GM12875 (cell line): Measurements from ENCODE around the gene SLC40A1.

Experiments
- H3K4me3 ChIP-seq: one replicate; pipeline ENCODE4 v1.5.1; 2011; ENCODE audit warnings: low read depth, low read length, control low read depth
- CTCF ChIP-seq: IDR thresholded peaks from 2 replicates; pipeline ENCODE4 v1.5.1; 2011; ENCODE audit warnings: low read depth, mild to moderate bottlenecking, control low read depth, inconsistent platforms, low read length, moderate library complexity, borderline replicate concordance; ENCODE audit not compliant: insufficient read depth

The SLC40A1 gene

GRCh38 chr2:189580241-189580651 is 340 bp downstream of the SLC40A1 start:
- no peak for TF ChIP-seq CTCF
- peak overlapping the region; percentile 33 for H3K4me3 ChIP-seq

- no peak for TF ChIP-seq CTCF
- no peak overlapping the region for H3K4me3 ChIP-seq
Measured at GRCh38 chr2:189579585-189580186, 900 bp downstream of the SLC40A1 start.

DNA sequence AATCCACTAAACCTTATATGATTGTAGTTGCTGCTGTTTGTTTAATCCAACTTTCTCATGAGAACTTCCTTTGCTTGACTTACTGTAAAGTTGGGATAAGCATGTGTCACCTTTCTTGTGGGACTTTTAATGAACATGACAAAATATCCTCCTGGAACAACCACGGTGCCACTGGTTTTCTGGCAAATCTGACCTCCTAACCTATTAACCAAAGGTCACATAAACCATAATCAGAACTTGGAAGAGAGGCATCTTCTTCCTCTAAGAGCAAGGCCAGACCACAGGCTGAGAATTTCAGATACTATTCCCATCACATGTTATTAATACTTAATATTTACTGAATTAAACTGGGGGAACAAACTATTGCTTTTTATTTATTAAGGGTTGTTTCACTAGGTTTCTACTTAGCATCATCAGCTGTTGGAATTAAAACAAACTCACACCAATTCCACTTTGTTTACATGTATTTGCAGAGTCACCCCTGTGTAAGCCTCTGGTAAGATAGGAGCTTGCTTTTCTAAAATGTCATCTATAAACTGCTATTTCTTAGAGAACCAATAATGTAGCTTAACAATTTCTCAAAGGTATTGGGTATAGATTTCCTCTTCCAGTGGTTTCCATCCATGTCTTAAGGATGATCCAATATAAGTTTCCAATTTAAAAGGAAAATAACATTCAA is 2.2 kb downstream of the SLC40A1 start:
- H3K4me3 ChIP-seq = no peak overlapping the region
- no peak for TF ChIP-seq CTCF

GRCh38 chr2:189577121-189577520 is 3.5 kb downstream of the SLC40A1 start:
- TF ChIP-seq CTCF = no peak
- no peak overlapping the region for H3K4me3 ChIP-seq

DNA sequence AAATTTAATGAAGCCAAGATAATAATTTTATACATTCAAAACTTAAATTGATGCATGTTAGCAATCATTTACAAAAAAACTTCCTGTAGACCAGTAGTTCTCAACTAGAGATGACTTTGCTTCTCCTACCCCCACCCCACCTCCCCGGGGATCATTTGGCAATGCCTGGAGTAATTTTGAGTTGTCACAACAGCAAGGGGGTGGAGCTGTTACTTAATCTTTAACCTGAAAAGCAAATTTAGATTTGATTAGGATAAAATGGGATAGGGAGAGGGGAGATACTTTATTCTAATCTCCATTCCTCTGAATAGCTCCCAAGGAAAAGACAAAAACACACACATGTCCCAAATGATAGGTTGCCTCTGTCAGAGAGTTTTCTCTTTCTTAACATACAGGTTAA is 4.2 kb downstream of the SLC40A1 start:
- TF ChIP-seq CTCF = no peak
- H3K4me3 ChIP-seq = no peak overlapping the region

DNA sequence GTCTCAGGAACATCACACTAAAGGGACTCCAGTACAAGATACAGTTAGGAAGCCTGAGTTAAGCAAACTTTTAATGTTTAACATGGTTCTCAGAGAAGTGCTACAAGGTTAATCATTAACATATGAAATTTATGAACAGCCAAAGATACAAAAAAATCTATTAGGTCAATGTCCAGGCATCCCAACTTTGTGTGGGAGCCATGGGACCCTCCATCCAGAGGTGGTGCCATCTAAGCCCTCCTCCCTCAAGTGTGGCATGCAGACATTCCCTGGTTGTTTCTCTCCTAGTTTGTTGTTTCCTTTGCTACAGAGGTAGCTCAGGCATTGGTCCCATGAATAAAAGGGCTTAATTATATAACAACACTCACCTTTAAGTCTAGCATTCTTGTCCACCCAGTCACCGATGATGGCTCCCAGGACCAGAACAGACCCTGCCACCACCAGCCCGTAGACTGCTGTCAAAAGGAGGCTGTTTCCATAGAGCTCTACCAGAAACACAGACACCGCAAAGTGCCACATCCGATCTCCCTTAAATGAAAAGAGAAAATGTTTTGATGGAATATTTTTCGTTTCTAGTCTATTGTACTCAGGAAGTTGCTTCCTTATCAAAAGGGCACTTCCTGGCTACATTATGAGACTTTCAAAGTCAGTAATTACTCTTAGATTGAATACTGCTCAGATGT is 5.7 kb downstream of the SLC40A1 start:
- no peak overlapping the region for H3K4me3 ChIP-seq
- no peak for TF ChIP-seq CTCF
